Measurements from ENCODE around the gene RNF207.
"Not testable (repeated sequence)": the region's sequence is repeated elsewhere in the genome, so short reads cannot be mapped to it uniquely, and the experiment has no call there.

Gene RNF207

DNA sequence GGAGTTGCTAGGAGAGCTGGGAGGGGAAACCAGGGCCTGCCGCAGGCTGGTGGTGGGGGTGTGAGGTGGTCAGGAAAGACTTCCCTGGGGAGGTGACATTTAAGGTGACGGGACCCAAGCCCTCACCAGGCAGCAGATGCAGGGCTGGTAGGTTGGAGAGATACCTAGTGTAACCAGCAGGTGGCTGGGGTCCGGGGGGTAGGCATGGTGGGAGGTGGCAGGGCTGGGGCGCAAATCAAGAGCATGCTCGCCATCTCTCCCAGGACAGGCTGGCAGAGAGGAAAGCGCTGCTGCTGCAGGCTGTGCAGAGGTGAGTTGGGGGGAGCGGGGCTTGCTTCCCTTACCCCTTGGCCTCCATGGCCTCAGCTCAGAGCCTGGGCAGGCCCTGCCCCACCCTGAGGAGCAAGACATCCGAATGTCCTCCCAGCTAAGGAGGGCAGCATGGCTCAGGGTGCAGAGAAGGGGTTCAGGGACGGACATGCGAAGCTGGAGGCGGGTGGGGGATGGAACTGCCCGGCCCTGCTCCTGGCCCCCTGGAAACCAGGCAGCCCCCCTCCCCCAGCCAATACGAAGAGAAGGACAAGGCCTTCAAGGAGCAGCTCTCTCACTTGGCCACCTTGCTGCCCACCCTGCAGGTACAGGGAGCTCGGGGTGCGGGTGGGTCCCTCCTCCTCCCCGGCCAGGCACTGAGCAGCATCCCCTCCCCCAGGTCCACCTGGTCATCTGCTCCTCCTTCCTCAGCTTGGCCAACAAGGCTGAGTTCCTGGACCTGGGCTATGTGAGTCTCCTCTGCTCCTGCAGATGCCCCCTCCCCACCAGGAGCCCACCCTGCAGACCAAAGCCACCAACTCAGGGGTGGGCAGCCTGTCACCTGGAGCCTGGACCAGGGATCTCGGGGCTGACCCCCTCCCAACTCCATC lies 4.0 kb downstream of the RNF207 start:
- H3K4me3 ChIP-seq (ENCODE audit: low read length): peak overlapping the region; percentile 27
- no peak for DNase-seq (ENCODE audit: low read depth)
- TF ChIP-seq, protein P1, sequence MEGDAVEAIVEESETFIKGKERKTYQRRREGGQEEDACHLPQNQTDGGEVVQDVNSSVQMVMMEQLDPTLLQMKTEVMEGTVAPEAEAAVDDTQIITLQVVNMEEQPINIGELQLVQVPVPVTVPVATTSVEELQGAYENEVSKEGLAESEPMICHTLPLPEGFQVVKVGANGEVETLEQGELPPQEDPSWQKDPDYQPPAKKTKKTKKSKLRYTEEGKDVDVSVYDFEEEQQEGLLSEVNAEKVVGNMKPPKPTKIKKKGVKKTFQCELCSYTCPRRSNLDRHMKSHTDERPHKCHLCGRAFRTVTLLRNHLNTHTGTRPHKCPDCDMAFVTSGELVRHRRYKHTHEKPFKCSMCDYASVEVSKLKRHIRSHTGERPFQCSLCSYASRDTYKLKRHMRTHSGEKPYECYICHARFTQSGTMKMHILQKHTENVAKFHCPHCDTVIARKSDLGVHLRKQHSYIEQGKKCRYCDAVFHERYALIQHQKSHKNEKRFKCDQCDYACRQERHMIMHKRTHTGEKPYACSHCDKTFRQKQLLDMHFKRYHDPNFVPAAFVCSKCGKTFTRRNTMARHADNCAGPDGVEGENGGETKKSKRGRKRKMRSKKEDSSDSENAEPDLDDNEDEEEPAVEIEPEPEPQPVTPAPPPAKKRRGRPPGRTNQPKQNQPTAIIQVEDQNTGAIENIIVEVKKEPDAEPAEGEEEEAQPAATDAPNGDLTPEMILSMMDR (conservative IDR thresholded peaks at IDR 0.05; ENCODE audit: low read length): 0 out of 2 replicates have a peak, but pooled peaks have one; percentile 3

DNA sequence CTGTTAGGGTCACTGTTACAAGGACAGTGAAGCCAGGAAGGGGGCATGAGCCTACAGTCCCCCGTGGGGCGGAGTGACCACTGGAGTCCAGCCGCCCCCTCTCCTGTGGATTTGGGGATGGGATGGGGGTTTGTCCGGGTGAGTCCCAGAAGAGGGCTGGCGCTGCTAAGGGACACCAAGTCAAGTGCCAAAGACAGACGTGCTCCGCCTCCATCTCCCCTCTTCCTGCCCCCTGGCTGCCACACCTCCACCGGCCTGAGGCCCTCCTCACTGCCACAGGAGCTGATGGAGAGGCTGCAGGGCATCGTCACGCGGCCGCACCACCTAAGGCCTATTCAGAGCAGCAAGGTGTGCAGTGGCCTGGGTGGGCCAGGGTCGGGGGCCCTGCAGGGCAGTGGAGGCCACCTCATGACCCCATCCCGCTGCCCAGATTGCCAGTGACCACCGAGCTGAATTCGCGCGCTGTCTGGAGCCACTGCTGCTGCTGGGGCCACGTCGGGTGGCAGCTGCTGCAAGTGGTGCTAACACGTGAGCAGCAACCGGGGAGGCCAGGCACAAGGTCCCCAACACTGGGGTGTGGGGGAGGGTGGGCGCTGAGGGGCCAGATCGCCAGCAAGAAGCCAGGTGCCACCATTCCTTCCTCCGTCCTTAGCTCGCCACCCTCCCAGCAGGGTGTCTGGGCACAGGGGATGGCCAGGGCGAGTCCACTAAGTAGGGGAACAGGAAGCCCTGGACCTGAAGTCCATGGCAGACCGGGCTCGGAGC lies 4.9 kb downstream of the RNF207 start:
- no peak for DNase-seq (ENCODE audit: low read depth)
- no peak overlapping the region for H3K4me3 ChIP-seq (ENCODE audit: low read length)
- TF ChIP-seq, protein P1 (conservative IDR thresholded peaks at IDR 0.05; ENCODE audit: low read length): no peak

DNA sequence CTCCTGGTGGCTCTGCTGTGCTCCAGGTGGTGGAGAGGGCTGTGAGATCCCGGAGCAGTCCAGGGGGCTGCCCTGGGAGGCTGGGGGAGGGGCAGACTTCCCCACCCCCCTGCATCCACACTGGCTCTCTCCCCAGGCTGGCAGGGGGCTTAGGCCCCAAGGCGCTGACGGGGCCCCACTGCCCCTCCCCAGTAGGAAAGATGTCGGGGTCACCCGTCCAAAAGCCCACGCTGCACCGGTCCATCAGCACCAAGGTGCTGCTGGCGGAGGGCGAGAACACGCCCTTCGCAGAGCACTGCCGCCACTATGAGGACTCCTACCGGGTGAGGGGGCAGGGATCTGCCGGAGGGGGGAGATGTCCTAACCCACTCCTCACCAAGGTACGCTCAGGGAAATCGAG lies 5.8 kb downstream of the RNF207 start:
- no peak for DNase-seq (ENCODE audit: low read depth)
- TF ChIP-seq, protein P1 (conservative IDR thresholded peaks at IDR 0.05; ENCODE audit: low read length): no peak
- H3K4me3 ChIP-seq (ENCODE audit: low read length): no peak overlapping the region

DNA sequence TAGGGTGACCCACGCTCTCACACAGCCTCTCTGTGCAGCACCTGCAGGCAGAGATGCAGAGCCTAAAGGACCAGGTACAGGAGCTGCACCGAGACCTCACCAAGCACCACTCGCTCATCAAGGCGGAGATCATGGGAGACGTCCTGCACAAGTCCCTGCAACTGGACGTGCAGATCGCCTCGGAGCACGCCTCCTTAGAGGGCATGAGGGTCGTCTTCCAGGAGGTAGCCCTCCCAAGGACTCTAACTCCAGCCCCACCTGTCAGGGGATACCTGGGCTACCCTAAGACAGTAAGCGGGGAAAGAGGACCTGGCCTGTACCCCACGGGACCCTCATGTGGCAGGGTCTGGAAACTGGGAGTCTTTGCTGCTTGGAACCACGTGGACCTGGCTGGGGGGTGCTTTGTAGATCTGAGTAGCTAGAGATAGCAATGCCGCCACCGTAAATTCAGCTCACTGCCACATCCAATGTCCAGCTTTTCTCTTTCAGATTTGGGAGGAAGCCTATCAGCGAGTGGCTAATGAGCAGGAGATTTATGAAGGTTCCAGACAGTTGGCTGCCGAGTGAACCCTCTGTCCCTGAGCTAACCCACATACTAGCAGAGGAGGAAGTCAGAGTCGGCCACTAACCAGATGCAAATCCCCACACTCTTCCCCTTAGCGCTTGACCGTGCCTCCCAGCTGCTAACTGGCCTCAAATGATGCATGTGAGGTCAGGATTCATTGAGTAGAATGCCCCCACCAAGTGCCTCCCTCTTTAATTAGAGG lies 6.5 kb downstream of the RNF207 start:
- H3K4me3 ChIP-seq (ENCODE audit: low read length): no peak overlapping the region
- DNase-seq (ENCODE audit: low read depth): no peak
- TF ChIP-seq, protein P1 (conservative IDR thresholded peaks at IDR 0.05; ENCODE audit: low read length): no peak

DNA sequence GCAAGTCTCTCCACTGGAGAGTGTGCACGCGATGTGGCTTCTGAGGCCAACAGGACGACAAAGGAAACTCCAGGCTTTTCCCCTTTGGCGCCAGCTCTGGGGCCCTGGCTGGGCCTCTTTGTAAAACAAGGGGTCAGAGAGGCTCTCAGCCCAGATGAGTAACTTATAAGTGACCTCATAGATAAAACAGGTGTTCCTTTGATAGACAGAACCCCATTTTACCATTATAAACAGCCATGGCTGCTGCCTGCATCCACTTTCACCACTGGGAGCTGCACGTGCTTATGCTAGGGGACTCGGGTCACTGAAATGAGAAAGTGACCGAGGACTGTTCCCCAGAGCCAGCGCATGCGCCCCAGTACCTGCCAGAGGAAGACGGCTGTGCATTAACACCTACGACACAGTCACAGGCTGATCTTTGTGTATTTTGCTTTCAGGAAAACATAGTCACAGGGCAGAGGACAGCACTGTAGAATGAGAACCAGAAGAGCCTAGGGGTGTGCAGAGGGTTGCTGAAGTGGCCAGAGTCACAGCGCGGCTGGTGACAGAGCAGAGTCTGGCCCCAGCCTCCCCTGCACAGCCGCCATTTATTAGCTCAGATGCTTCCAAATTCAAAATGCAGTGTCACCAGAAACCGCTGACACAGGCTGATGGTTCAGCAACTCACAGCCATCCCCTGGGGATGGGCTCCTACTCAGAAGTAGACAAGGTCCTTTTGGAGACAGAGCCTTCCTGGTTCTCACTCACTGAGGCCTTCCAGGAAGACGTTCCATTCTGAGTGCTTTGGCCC lies 12.7 kb downstream of the RNF207 start:
- no peak for DNase-seq (ENCODE audit: low read depth)
- TF ChIP-seq, protein P1 (conservative IDR thresholded peaks at IDR 0.05; ENCODE audit: low read length): no peak
- H3K4me3 ChIP-seq (ENCODE audit: low read length): no peak overlapping the region

DNA sequence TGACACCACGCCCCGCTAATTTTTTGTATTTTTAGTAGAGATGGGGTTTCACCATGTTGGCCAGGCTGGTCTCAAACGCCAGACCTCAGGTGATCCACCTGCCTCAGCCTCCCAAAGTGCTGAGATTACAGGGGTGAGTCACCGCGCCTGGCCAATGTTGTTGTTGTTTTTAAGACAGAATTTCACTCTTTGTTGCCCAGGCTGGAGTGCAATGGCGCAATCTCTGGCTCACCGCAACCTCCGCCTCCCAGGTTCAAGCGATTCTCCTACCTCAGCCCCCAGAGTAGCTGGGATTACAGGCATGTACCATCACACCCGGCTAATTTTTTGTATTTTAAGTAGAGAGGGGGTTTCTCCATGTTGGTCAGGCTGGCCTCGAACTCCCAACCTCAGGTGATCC lies 13.7 kb downstream of the RNF207 start:
- not testable (repeated sequence) for DNase-seq (ENCODE audit: low read depth); H3K4me3 ChIP-seq (ENCODE audit: low read length)

Measured in AG10803 (cell line).